HepG2 (cell line): ENCODE data around the gene EFCAB13. TPM values are rescaled to one million over a fixed set of nuclear protein-coding genes. Genes with fewer than 3 reads are reported as not detected.

ENCODE experiments used
- ATAC-seq: fragments of 200-7000 bp; cut with Tn5 transposase; 3 replicates; pipeline ENCODE4 v1.9.1; 2020; ENCODE audit warnings: mild to moderate bottlenecking, moderate library complexity
- BruUV-seq: library from RNA; stranded (reverse); fragments of 400-500 nt; replicated peaks from 2 replicates; lab custom pipeline; 2021; lab: Mats Ljungman, UMichigan
- CTCF ChIA-PET: fragments of 300-600 bp; formaldehyde crosslinking; extraction: SDS; loops from one replicate; lab custom pipeline; 2021; ENCODE audit warnings: low total read pairs, inconsistent platforms, low intra/inter-chr PET ratio; lab: Yijun Ruan, JAX
- POLR2A ChIA-PET: fragments of 350-600 bp; sonication (Branson Sonifier 250); formaldehyde crosslinking; loops from one replicate; lab custom pipeline; 2020; ENCODE audit warnings: antibody characterized with exemption, inconsistent platforms; lab: Yijun Ruan, JAX
- DNase-seq: peaks from one replicate; pipeline ENCODE4 v3.0.0-alpha.2; 2015; ENCODE audit warnings: low spot score
- FAIRE-seq: peaks from 3 replicates; lab custom pipeline; 2011; peaks lifted over from hg19 to GRCh38; lab: Jason Lieb, UNC
- H2AFZ ChIP-seq: one replicate; pipeline ENCODE4 v1.6.1; 2011; ENCODE audit warnings: low read length, inconsistent platforms
- H3K27ac ChIP-seq: fragments of 300-600 bp; 3 replicates; pipeline ENCODE4 v1.8.0; 2011; ENCODE audit warnings: mixed run types, mild to moderate bottlenecking, mixed read lengths, low read length, inconsistent platforms; ENCODE audit not compliant: insufficient read depth; ENCODE audit errors: extremely low read length
- H3K27me3 ChIP-seq, 2 experiments: fragments of 200-600 bp in 1 of 2; 2 replicates in 1 of 2; 3 replicates in 1 of 2; pipeline versions ENCODE4 v1.6.0 to v1.8.0; 2011; ENCODE audit warnings: low read length in 2 of 2, mild to moderate bottlenecking in 2 of 2, moderate library complexity in 2 of 2, inconsistent platforms in 1 of 2; ENCODE audit not compliant: insufficient read depth in 2 of 2, control insufficient read depth in 1 of 2
- H3K36me3 ChIP-seq, 2 experiments: fragments of 200-600 bp in 1 of 2; replicated peaks in 1 of 2; 2 replicates in 1 of 2; 3 replicates in 1 of 2; pipeline versions ENCODE4 v1.5.1 to v1.8.0; 2011; ENCODE audit warnings: low read length in 2 of 2, inconsistent platforms in 1 of 2; ENCODE audit not compliant: insufficient read depth in 2 of 2, control insufficient read depth in 1 of 2
- H3K4me1 ChIP-seq: 2 replicates; pipeline ENCODE4 v1.5.1; 2012; ENCODE audit warnings: low read length, inconsistent platforms; ENCODE audit not compliant: insufficient read depth
- H3K4me2 ChIP-seq: 2 replicates; pipeline ENCODE4 v1.6.0; 2011; ENCODE audit warnings: low read depth, low read length, inconsistent platforms
- H3K4me3 ChIP-seq, 3 experiments: fragments of 200-600 bp in 1 of 3; sonication (generic), shearing (Covaris generic) in 1 of 3; replicated peaks in 1 of 3; 2 replicates each; pipeline ENCODE4 v1.5.1; 2011 to 2016; ENCODE audit warnings: low read length in 3 of 3, inconsistent platforms in 2 of 3, low read depth in 2 of 3, mild to moderate bottlenecking in 2 of 3, control low read depth in 1 of 3, mixed read lengths in 1 of 3; ENCODE audit not compliant: insufficient read depth in 1 of 3
- H3K79me2 ChIP-seq: one replicate; pipeline ENCODE4 v1.6.1; 2011; ENCODE audit warnings: low read length, inconsistent platforms; ENCODE audit not compliant: insufficient read depth
- H3K9ac ChIP-seq: 2 replicates; pipeline ENCODE4 v1.6.0; 2011; ENCODE audit warnings: mild to moderate bottlenecking, low read depth, low read length, inconsistent platforms; ENCODE audit not compliant: insufficient read depth
- H3K9me3 ChIP-seq: 2 replicates; pipeline ENCODE4 v1.5.1; 2012; ENCODE audit warnings: mild to moderate bottlenecking, low read length
- H4K20me1 ChIP-seq: 2 replicates; pipeline ENCODE4 v1.6.0; 2011; ENCODE audit warnings: inconsistent platforms, mild to moderate bottlenecking, low read length, moderate library complexity; ENCODE audit not compliant: insufficient read depth
- ADNP ChIP-seq: sonication (generic); formaldehyde crosslinking; IDR thresholded peaks from 2 replicates; pipeline ENCODE4 v1.4.0; 2020; ENCODE audit warnings: missing genetic modification reagents
- ATAD3A ChIP-seq: sonication (generic); formaldehyde crosslinking; IDR thresholded peaks from 2 replicates; pipeline ENCODE4 v1.4.0; 2020; ENCODE audit warnings: missing genetic modification reagents
- CBX5 ChIP-seq: sonication (generic); formaldehyde crosslinking; IDR thresholded peaks from 2 replicates; pipeline ENCODE4 v1.4.0; 2020; ENCODE audit warnings: missing genetic modification reagents, borderline replicate concordance
- FOXK2 ChIP-seq: fragments of 450-650 bp; IDR thresholded peaks from 2 replicates; pipeline ENCODE4 v1.6.1; 2016
- FOXM1 ChIP-seq: sonication (generic); formaldehyde crosslinking; IDR thresholded peaks from 2 replicates; pipeline ENCODE4 v1.5.0; 2020; ENCODE audit warnings: missing genetic modification reagents
- NFKB2 ChIP-seq: sonication (generic); formaldehyde crosslinking; IDR thresholded peaks from 2 replicates; pipeline ENCODE4 v1.4.0; 2020; ENCODE audit warnings: missing genetic modification reagents, borderline replicate concordance
- PLSCR1 ChIP-seq: sonication (generic); formaldehyde crosslinking; IDR thresholded peaks from 2 replicates; pipeline ENCODE4 v1.5.0; 2020; ENCODE audit warnings: missing genetic modification reagents, mild to moderate bottlenecking, borderline replicate concordance
- SMARCC2 ChIP-seq: fragments of 450-650 bp; IDR thresholded peaks from 2 replicates; pipeline ENCODE4 v1.6.1; 2017; ENCODE audit warnings: antibody characterized with exemption, mild to moderate bottlenecking
- ZBTB1 ChIP-seq: sonication (generic); formaldehyde crosslinking; IDR thresholded peaks from 2 replicates; pipeline ENCODE4 v1.4.0; 2020; ENCODE audit warnings: missing genetic modification reagents, borderline replicate concordance
- ZNF10 ChIP-seq: sonication (generic); formaldehyde crosslinking; IDR thresholded peaks from 2 replicates; pipeline ENCODE4 v1.4.0; 2020; ENCODE audit warnings: mild to moderate bottlenecking, low read depth, missing genetic modification reagents, borderline replicate concordance
- ZNF569 ChIP-seq: sonication (generic); formaldehyde crosslinking; IDR thresholded peaks from 2 replicates; pipeline ENCODE4 v1.5.0; 2020; ENCODE audit warnings: mild to moderate bottlenecking, missing genetic modification reagents, moderate library complexity, borderline replicate concordance
- ZNF589 ChIP-seq: sonication (generic); formaldehyde crosslinking; conservative IDR thresholded peaks from 2 replicates; pipeline ENCODE4 v1.8.0; 2022; ENCODE audit warnings: mild to moderate bottlenecking, moderate library complexity, missing genetic modification reagents
- WGBS: methylation state at CpG from one replicate; pipeline ENCODE4 v1.1.6; 2017; ENCODE audit warnings: low lambda C conversion rate; 5-methylcytosine and 5-hydroxymethylcytosine counted together
- in situ Hi-C: cut with HindIII; loops from 2 replicates; pipeline ENCODE4 v1.10.0; 2017; ENCODE audit warnings: low pct_unique_long_range_greater_than_20kb; ENCODE audit not compliant: extremely low pct_ligation_motif_present
- intact Hi-C: fragments of 100-400 bp; cut with micrococcal nuclease; formaldehyde crosslinking; loops from one replicate; pipeline ENCODE4 v1.10.0; 2022; ENCODE audit not compliant: unreplicated experiment
- polyA plus RNA-seq, 8 experiments: library from polyadenylated mRNA; depleted of rRNA in 3 of 8; stranded (reverse) in 7 of 8; unstranded in 1 of 8; fragments of >200 nt; fragmentation: Illumina TruSeq in 4 of 8; extraction: Trizol in 4 of 8; gene quantifications; 2 replicates each; pipeline versions ENCODE4 v1.2.1 to v1.2.3, GENCODE V29; 2011 to 2016; ENCODE audit warnings: low read depth in 4 of 8, missing spikeins in 1 of 8, mixed read lengths in 1 of 8; ENCODE audit not compliant: insufficient read depth in 1 of 8
- total RNA-seq, 5 experiments: library from RNA; depleted of rRNA; stranded (reverse); fragments of >200 nt; fragmentation: Illumina TruSeq; extraction: Trizol; gene quantifications; 2 replicates each; pipeline ENCODE4 v1.2.3, GENCODE V29; 2016; ENCODE audit warnings: low read depth in 1 of 5

EFCAB13 gene
- total and polyA plus RNA-seq, 2 of the 13 experiments (the other 11 are each of a cell fraction or from before 2014, with no cell fraction given) = 0.22 to 0.71 TPM

GRCh38 chr17:47338026-47338425, 14.3 kb downstream of the EFCAB13 start:
- no peak for TF ChIP-seq FOXK2
- no peak for TF ChIP-seq PLSCR1 (CRISPR knock-in tag)
- no peak for TF ChIP-seq FOXM1
- no peak for TF ChIP-seq ATAD3A (CRISPR knock-in tag)
- TF ChIP-seq SMARCC2 = no peak
- no peak for TF ChIP-seq ZNF569
- no peak for TF ChIP-seq CBX5 (CRISPR knock-in tag)
- no peak for TF ChIP-seq ZNF10 (CRISPR knock-in tag)
- TF ChIP-seq ZBTB1 = no peak
- TF ChIP-seq ADNP (CRISPR knock-in tag) = no peak
- no peak for TF ChIP-seq ZNF589 (CRISPR knock-in tag)
- TF ChIP-seq NFKB2 (CRISPR knock-in tag) = no peak
- H3K4me1 ChIP-seq = no peaks in the 10 kb centered on the region
- FAIRE-seq = no peak
- no peak for ATAC-seq
- ChIA-PET POLR2A (interaction anchor here (1.0 kb wide), 1 partner anchor 14 kb away, joined by 3 read pairs; the partner anchor contains the start of gene EFCAB13), CTCF (no interaction called here)
- no peaks in the 10 kb centered on the region for H3K9me3 ChIP-seq
- DNase-seq = no peak
- no peak overlapping the region for H2AFZ ChIP-seq
- no peaks in the 10 kb centered on the region for H3K27me3 ChIP-seq
- H3K9ac ChIP-seq = no peak overlapping the region
- no peaks in the 10 kb centered on the region for H3K36me3 ChIP-seq
- in situ Hi-C loops (no loop called here), intact Hi-C loops (no loop called here)
- no peak overlapping the region for H3K4me2 ChIP-seq
- no peaks in the 10 kb centered on the region for H3K79me2 ChIP-seq
- H4K20me1 ChIP-seq = no peaks in the 10 kb centered on the region
- BruUV-seq = no TSS peak
- no peak overlapping the region for H3K27ac ChIP-seq
- no peak overlapping the region for H3K4me3 ChIP-seq
- WGBS = 88% methylated on average over 3 of the region's 3 CpGs
